Spleen (tissue), 7 donors: ENCODE data around the gene VLDLR.

Experiments
- POLR2A ChIP-seq, 3 donors: fragments of 450-650 bp; IDR thresholded peaks; one replicate each; pipeline ENCODE4 v1.5.1; 2017; ENCODE audit warnings: antibody characterized with exemption in 3 of 3, mild to moderate bottlenecking in 1 of 3
- POLR2AphosphoS5 ChIP-seq, 3 donors: sonication (generic); formaldehyde crosslinking; IDR thresholded peaks; one replicate each; pipeline ENCODE4 v1.5.1; 2017; ENCODE audit warnings: antibody characterized with exemption in 3 of 3
- TF ChIP-seq, protein P1 (sequence below), 11 experiments: fragments of 200-600 bp in 7 of 11; fragments of 450-650 bp in 4 of 11; sonication (generic) in 4 of 11; IDR thresholded peaks in 8 of 11; conservative IDR thresholded peaks in 3 of 11; 1 replicate in 7 of 11; 2 replicates in 4 of 11; pipeline versions ENCODE4 v1.4.0 to v1.8.0; 2016 to 2021; ENCODE audit warnings: antibody characterized with exemption in 11 of 11, inconsistent platforms in 4 of 11, mild to moderate bottlenecking in 1 of 11
- donor health status: DM: no; HTN: no; CAD: no; lungs with moderate emphysema.
- donor health status: DM: no; HTN: no; CAD: no.
- donor health status: DM: no; HTN: no; CAD: no.

DNA sequence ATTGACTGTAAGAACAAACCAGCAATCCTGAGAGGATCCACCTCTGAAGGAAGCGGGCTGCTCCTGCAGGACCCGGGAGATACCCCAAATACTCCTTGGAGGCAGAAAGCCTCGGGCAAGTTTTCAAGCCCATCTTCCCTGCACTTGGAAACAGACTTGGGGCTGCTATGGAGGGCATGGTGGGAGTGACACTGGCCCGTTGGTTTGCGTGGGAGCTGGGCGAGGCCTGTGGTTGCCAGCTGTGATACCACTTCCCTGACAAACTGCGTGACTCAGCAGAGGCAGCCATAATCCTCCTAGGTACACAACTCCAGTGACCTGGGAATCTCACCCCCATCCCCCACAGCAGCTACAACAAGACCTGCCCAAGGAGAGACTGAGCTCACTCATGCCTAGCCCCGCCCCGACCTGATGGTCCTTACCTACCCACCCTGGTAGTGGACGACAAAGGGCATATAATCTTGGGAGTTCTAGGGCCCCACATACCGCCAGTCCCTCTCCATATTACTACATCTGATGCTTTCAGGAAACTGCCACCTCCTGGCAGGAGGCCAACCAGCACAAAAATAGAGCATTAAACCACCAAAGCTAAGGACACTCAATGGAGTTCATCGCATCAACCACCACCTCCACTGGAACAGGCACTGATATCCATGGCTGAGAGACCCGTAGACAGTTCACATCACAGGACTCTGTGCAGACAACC is 38.1 kb upstream of the VLDLR start:
- TF ChIP-seq POLR2AphosphoS5 (IDR thresholded peaks at IDR 0.05) = no peak
- TF ChIP-seq, protein P1, sequence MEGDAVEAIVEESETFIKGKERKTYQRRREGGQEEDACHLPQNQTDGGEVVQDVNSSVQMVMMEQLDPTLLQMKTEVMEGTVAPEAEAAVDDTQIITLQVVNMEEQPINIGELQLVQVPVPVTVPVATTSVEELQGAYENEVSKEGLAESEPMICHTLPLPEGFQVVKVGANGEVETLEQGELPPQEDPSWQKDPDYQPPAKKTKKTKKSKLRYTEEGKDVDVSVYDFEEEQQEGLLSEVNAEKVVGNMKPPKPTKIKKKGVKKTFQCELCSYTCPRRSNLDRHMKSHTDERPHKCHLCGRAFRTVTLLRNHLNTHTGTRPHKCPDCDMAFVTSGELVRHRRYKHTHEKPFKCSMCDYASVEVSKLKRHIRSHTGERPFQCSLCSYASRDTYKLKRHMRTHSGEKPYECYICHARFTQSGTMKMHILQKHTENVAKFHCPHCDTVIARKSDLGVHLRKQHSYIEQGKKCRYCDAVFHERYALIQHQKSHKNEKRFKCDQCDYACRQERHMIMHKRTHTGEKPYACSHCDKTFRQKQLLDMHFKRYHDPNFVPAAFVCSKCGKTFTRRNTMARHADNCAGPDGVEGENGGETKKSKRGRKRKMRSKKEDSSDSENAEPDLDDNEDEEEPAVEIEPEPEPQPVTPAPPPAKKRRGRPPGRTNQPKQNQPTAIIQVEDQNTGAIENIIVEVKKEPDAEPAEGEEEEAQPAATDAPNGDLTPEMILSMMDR (IDR thresholded peaks at IDR 0.05 in 8 of 11, conservative IDR thresholded peaks at IDR 0.05 in 3 of 11) = no peak
- TF ChIP-seq POLR2A (IDR thresholded peaks at IDR 0.05) = no peak
